Putamen (tissue), 1 donor: Measurements from ENCODE around the gene TBX10.
"Not testable (repeated sequence)": the region's sequence is repeated elsewhere in the genome, so short reads cannot be mapped to it uniquely, and the experiment has no call there.

Experiments
- DNase-seq: peaks from one replicate; pipeline ENCODE4 v3.0.0-alpha.2; 2016; ENCODE audit warnings: low spot score

The TBX10 gene

GRCh38 chr11:67639438-67639859, at the start of gene TBX10:
TBX10 (minus strand) TSS chr11:67639763; CDS start chr11:67639472, 291 bp downstream.
- DNase-seq, result no peak

GRCh38 chr11:67689178-67689577, 49.6 kb upstream of the TBX10 start:
- no peak for DNase-seq

DNA sequence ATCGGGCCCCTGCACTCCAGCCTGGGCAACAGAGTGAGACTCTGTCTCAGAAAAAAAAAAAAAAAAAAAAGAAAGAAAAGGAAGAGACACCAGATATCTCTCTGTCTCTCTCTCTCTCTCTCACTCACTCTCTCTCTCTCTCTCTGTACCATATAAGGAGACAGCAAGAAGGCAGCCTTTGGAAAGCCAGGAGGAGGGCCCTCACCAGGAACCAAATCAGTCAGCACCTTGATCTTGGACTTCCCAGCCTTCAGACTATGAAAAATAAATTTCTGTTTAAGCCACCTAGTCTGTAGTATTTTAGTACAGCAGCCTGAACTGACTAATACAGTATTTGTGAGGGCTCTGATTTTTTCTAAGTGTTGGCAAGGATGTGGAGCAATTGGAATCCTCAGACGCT, 48.4 kb upstream of the TBX10 start:
- no peak for DNase-seq

GRCh38 chr11:67685641-67686332, 46.2 kb upstream of the TBX10 start:
- not testable (repeated sequence) for DNase-seq

GRCh38 chr11:67682126-67683034, 42.8 kb upstream of the TBX10 start:
- DNase-seq, result not testable (repeated sequence)

DNA sequence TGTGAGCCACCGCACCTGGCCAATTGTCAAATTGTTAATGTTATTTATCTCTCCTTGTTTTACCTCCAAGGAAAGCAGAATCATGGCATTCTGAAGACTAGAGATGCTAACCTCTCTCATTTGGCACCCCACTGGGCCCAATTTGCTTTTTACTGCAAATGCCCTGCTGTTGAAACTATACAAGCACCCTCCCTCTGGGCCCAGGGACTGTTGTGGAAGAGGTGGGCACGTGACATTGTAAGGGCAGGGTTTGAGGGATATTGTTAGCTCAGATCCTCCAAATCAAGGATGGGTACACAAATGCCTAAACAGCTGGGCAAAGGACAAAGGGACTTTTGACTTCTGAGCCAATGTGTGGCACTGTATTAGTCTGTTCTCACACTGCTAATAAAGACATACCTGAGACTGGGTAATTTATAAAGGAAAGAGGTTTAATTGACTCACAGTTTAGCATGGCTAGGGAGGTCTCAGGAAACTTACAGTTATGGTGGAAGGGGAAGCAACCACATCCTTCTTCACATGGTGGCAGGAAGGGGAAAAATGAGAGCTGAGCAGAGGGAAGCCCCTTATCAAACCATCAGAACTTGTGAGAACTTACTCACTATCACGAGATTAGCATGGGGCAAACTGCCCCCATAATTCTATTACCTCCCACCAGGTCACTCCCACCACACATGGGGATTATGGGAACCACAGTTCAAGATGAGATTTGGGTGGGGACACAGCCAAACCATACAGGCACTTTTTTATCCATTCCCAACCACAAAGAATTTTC, 41.3 kb upstream of the TBX10 start:
- DNase-seq, result no peak

GRCh38 chr11:67675058-67675747, 35.6 kb upstream of the TBX10 start:
- DNase-seq, result no peak

DNA sequence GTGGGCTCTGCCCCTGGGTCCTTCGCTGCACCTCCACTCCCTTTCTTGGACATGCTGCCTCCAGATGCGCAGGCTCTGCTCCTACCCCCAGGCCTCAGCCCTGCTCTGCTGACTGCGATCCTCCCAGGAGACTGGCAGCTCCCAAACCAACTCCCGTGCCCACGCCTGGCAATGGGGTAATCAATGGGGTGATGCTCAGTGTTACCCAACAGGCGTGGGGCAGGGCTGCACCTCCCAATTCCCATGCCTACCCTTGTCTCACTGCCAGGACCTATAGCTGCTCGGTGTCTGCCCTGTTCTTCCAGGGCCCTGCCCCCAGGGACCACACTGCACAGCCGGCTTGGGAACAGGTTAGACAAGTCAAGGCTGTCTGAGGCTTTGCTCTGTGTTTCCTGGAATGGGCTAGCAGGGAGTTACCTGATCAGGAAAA, 34.9 kb upstream of the TBX10 start, which contains the start of gene ALDH3B2:
Gene ALDH3B2, minus strand, starts transcription at position 182 of the 430 bp plus-strand sequence. CDS start 7,688 bp downstream, outside the sequence.
- no peak for DNase-seq

DNA sequence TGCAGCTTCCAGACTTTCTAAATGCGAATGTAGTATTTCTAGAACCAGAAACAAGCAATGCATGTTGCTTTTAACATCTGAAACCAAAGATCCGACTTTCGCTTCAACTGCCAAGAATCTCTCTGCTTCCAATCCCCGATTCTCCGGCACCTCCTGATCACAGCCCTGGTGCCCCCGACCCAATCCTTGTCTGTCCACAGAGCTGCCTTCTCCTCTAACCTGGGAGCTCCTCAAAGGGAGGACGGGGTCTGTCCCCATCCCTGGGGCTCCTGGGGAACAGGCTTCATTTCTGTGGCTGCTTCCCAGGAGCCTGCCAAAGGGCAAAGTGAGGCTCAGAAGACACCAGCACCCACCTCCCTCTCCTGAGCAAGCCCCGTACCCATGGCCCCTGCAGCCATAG, 34.3 kb upstream of the TBX10 start:
- DNase-seq, result no peak

DNA sequence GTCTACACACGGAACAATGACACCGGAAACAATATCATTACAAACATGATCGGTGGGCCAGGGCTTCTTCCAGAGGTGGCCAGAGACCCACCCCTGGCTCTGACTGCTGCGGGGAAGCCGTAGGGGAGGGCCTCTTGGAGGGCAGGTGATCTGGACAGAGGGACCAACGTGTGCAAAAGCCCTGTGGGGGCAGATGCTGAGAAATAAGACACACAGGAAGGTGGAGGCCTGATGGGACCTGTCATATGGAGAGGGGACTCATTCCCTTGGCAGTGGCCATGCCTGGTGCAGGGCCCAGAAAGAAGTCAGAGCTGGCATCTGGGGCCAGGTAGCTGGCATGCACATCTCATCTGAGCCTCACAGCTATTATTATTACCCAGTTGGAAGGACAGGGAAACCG, 33.8 kb upstream of the TBX10 start:
- DNase-seq, result no peak

GRCh38 chr11:67671211-67671520, 31.6 kb upstream of the TBX10 start:
- DNase-seq, result no peak

GRCh38 chr11:67670316-67671210, 31.0 kb upstream of the TBX10 start:
- DNase-seq, result no peak

- DNase-seq, result no peak
Measured at GRCh38 chr11:67668192-67668551, 28.6 kb upstream of the TBX10 start.

GRCh38 chr11:67667490-67668191, 28.1 kb upstream of the TBX10 start:
- no peak for DNase-seq

DNA sequence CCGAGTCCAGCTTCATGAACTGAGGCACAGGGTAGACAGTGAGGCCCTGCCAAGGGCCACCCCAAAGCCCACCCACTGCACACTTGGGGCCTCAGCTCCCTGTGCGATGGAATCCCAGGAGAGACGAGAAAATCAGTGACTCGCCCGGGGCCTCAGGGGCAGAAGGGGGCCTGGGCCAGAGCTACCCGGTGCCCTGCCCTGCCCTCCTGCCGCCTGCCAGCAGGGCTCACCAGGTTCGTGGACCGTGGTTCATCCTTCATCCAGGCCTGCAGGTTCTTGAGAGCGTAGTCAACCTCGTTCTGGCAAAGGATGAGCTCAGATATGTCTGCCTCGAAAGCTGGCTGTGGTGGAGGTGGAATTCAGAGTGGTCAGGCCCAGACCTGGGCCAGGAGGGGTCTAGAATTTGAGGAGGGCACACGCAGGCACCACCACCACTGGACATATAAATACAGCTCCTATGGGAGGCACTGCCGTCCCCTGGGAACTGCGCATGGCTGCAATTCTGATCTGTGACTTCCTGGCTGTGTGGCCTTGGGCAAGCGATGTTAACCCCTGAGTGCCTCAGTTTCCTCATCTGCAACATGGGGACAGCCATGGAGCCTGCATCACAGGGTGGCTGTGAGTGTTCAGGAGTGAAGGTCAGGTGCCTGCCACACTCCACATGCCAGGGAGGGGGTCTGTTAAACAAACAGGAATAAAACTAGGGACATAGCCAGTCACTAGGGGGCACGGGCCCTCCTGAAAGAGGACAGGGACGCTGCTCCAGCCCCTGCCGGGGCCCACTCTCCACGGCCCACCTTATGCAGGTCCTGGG, 27.3 kb upstream of the TBX10 start:
- DNase-seq, result no peak

- no peak for DNase-seq
Measured at GRCh38 chr11:67666303-67666645, 26.7 kb upstream of the TBX10 start.

DNA sequence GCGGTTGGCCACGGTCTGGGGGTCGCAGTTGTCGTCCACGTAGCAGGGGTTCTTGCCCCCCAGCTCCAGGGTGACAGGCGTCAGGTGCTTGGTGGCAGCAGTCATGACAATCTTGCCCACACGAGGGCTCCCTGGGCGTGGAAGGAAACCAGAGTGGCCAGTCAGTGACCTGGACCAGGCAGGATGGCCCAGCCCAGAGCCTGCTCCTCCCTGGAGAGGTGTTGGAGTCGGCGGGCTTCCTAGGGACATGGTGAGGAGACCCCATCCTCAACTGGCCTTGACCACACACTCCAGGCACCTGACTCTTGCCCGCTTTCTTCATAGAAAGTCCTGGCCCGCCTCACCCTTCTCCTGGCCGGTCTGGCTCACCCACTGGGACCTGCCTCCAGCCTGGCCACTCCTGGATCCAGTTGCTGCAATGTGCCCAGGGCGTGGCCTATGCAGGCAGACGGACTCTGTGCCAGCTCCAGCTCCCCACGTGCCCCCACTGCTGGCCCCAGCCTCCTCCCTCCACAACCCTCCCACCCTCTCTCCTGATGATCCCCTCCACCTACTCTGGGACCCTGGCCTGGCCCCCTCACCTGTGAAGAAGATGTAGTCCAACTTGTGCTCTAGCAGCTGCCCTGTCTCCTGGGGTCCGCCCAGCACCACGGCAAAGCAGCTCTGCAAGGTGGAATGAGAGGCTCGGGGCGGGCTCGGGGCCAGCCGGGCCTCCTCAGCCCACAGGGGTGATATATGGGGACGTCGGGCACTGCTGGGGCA, 26.2 kb upstream of the TBX10 start:
- no peak for DNase-seq

GRCh38 chr11:67664696-67665540, 25.4 kb upstream of the TBX10 start:
- DNase-seq, result no peak
